HEK293 (cell line): Measurements from ENCODE around the gene PLEKHF1.

Experiments
- BCL11A ChIP-seq: fragments of 450-650 bp; formaldehyde crosslinking; IDR thresholded peaks from 2 replicates; pipeline ENCODE4 v1.5.1; 2016; ENCODE audit warnings: low read depth, missing biosample characterization, missing genetic modification characterization
- BCL11B ChIP-seq: fragments of 450-650 bp; formaldehyde crosslinking; IDR thresholded peaks from 2 replicates; pipeline ENCODE4 v1.5.1; 2016; ENCODE audit warnings: low read depth, missing biosample characterization, missing genetic modification characterization
- ELK4 ChIP-seq: IDR thresholded peaks from 2 replicates; pipeline ENCODE4 v1.6.1; 2011; ENCODE audit warnings: mild to moderate bottlenecking, low read depth, low read length, borderline replicate concordance
- GFI1B ChIP-seq: fragments of 450-650 bp; formaldehyde crosslinking; IDR thresholded peaks from 2 replicates; pipeline ENCODE4 v1.5.1; 2016; ENCODE audit warnings: missing biosample characterization, missing genetic modification characterization
- REPIN1 ChIP-seq: fragments of 450-650 bp; formaldehyde crosslinking; IDR thresholded peaks from 2 replicates; pipeline ENCODE4 v1.5.1; 2017; ENCODE audit warnings: missing biosample characterization, missing genetic modification characterization, low read depth
- TCF7L2 ChIP-seq: IDR thresholded peaks from 2 replicates; pipeline ENCODE4 v1.6.1; 2011; ENCODE audit warnings: low read depth, mild to moderate bottlenecking, inconsistent platforms, low read length, moderate library complexity, borderline replicate concordance
- TSHZ1 ChIP-seq: fragments of 450-650 bp; formaldehyde crosslinking; IDR thresholded peaks from 2 replicates; pipeline ENCODE4 v1.5.1; 2016; ENCODE audit warnings: missing biosample characterization, missing genetic modification characterization, borderline replicate concordance
- ZBTB1 ChIP-seq: fragments of 450-650 bp; formaldehyde crosslinking; IDR thresholded peaks from 2 replicates; pipeline ENCODE4 v1.5.1; 2016; ENCODE audit warnings: missing biosample characterization, missing genetic modification characterization
- ZBTB7A ChIP-seq: fragments of 450-650 bp; formaldehyde crosslinking; IDR thresholded peaks from 2 replicates; pipeline ENCODE4 v1.5.1; 2016; ENCODE audit warnings: low read depth, missing biosample characterization, missing genetic modification characterization
- ZEB2 ChIP-seq: fragments of 450-650 bp; formaldehyde crosslinking; IDR thresholded peaks from 2 replicates; pipeline ENCODE4 v1.5.1; 2016; ENCODE audit warnings: missing biosample characterization, missing genetic modification characterization
- ZNF133 ChIP-seq: fragments of 450-650 bp; formaldehyde crosslinking; IDR thresholded peaks from 2 replicates; pipeline ENCODE4 v1.5.1; 2016; ENCODE audit warnings: missing biosample characterization, missing genetic modification characterization
- ZNF140 ChIP-seq: fragments of 450-650 bp; formaldehyde crosslinking; IDR thresholded peaks from 2 replicates; pipeline ENCODE4 v1.5.1; 2016; ENCODE audit warnings: missing biosample characterization, missing genetic modification characterization
- ZNF157 ChIP-seq: fragments of 450-650 bp; formaldehyde crosslinking; IDR thresholded peaks from 2 replicates; pipeline ENCODE4 v1.5.1; 2016; ENCODE audit warnings: missing biosample characterization, missing genetic modification characterization
- ZNF2 ChIP-seq: fragments of 450-650 bp; formaldehyde crosslinking; IDR thresholded peaks from 2 replicates; pipeline ENCODE4 v1.5.1; 2016; ENCODE audit warnings: missing biosample characterization, missing genetic modification characterization
- ZNF211 ChIP-seq: fragments of 450-650 bp; formaldehyde crosslinking; IDR thresholded peaks from 2 replicates; pipeline ENCODE4 v1.5.1; 2016; ENCODE audit warnings: low read depth, missing biosample characterization, missing genetic modification characterization
- ZNF335 ChIP-seq: fragments of 450-650 bp; formaldehyde crosslinking; conservative IDR thresholded peaks from 2 replicates; pipeline ENCODE4 v1.5.1; 2016; ENCODE audit warnings: missing biosample characterization, missing genetic modification characterization
- ZNF341 ChIP-seq: fragments of 450-650 bp; formaldehyde crosslinking; IDR thresholded peaks from 2 replicates; pipeline ENCODE4; 2016; ENCODE audit warnings: low read depth, missing biosample characterization, missing genetic modification characterization
- ZNF423 ChIP-seq: fragments of 450-650 bp; formaldehyde crosslinking; IDR thresholded peaks from 2 replicates; pipeline ENCODE4 v1.5.1; 2016; ENCODE audit warnings: missing biosample characterization, missing genetic modification characterization
- ZNF510 ChIP-seq: fragments of 450-650 bp; formaldehyde crosslinking; IDR thresholded peaks from 2 replicates; pipeline ENCODE4 v1.5.1; 2018; ENCODE audit warnings: mild to moderate bottlenecking, missing genetic modification characterization, missing biosample characterization; ENCODE audit not compliant: insufficient replicate concordance
- ZNF623 ChIP-seq: fragments of 450-650 bp; formaldehyde crosslinking; IDR thresholded peaks from 2 replicates; pipeline ENCODE4 v1.5.1; 2016; ENCODE audit warnings: missing biosample characterization, missing genetic modification characterization
- ZNF626 ChIP-seq: fragments of 450-650 bp; sonication (Bioruptor Pico); formaldehyde crosslinking; IDR thresholded peaks from 2 replicates; pipeline ENCODE4 v1.5.1; 2018; ENCODE audit warnings: missing biosample characterization, missing genetic modification characterization, inconsistent platforms
- ZNF658 ChIP-seq: fragments of 450-650 bp; formaldehyde crosslinking; IDR thresholded peaks from 2 replicates; pipeline ENCODE4; 2016; ENCODE audit warnings: missing biosample characterization, missing genetic modification characterization
- ZNF664 ChIP-seq: fragments of 450-650 bp; formaldehyde crosslinking; IDR thresholded peaks from 2 replicates; pipeline ENCODE4 v1.5.1; 2016; ENCODE audit warnings: missing biosample characterization, missing genetic modification characterization
- ZNF692 ChIP-seq: fragments of 450-650 bp; formaldehyde crosslinking; IDR thresholded peaks from 2 replicates; pipeline ENCODE4 v1.5.1; 2016; ENCODE audit warnings: missing biosample characterization, missing genetic modification characterization
- ZSCAN5A ChIP-seq: fragments of 450-650 bp; formaldehyde crosslinking; IDR thresholded peaks from 2 replicates; pipeline ENCODE4 v1.5.1; 2016; ENCODE audit warnings: missing biosample characterization, missing genetic modification characterization
- TF ChIP-seq, protein P1 (sequence below): fragments of 450-650 bp; formaldehyde crosslinking; IDR thresholded peaks from 2 replicates; pipeline ENCODE4 v1.5.1; 2016; ENCODE audit warnings: missing biosample characterization, missing genetic modification characterization, borderline replicate concordance
- TF ChIP-seq, protein P2 (sequence below): fragments of 450-650 bp; formaldehyde crosslinking; IDR thresholded peaks from 2 replicates; pipeline ENCODE4 v1.5.1; 2016; ENCODE audit warnings: missing biosample characterization, missing genetic modification characterization

PLEKHF1 gene

GRCh38 chr19:29687897-29688728 lies 22.9 kb downstream of the PLEKHF1 start (continued):
- TF ChIP-seq, protein P1, sequence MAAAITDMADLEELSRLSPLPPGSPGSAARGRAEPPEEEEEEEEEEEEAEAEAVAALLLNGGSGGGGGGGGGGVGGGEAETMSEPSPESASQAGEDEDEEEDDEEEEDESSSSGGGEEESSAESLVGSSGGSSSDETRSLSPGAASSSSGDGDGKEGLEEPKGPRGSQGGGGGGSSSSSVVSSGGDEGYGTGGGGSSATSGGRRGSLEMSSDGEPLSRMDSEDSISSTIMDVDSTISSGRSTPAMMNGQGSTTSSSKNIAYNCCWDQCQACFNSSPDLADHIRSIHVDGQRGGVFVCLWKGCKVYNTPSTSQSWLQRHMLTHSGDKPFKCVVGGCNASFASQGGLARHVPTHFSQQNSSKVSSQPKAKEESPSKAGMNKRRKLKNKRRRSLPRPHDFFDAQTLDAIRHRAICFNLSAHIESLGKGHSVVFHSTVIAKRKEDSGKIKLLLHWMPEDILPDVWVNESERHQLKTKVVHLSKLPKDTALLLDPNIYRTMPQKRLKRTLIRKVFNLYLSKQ, result no peak
- no peak for TF ChIP-seq ZNF133 (tag by site-specific recombination)
- no peak; the same call in 1 of the 2 replicates for TF ChIP-seq ZNF664 (tag by site-specific recombination)
- no peak for TF ChIP-seq TSHZ1
- no peak for TF ChIP-seq ZNF626 (tag by site-specific recombination)
- TF ChIP-seq ZNF658 (tag by site-specific recombination), result no peak
- TF ChIP-seq GFI1B (tag by site-specific recombination), result no peak
- no peak for TF ChIP-seq ZBTB7A
- no peak for TF ChIP-seq ELK4
- TF ChIP-seq, protein P2, sequence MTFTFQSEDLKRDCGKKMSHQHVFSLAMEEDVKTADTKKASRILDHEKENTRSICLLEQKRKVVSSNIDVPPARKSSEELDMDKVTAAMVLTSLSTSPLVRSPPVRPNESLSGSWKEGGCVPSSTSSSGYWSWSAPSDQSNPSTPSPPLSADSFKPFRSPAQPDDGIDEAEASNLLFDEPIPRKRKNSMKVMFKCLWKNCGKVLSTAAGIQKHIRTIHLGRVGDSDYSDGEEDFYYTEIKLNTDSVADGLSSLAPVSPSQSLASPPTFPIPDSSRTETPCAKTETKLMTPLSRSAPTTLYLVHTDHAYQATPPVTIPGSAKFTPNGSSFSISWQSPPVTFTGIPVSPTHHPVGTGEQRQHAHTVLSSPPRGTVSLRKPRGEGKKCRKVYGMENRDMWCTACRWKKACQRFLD, result no peak
- TF ChIP-seq BCL11B (tag by site-specific recombination), result no peak
- TF ChIP-seq BCL11A (tag by site-specific recombination), result no peak
- no peak; the same call in 1 of the 2 replicates for TF ChIP-seq ZNF157 (tag by site-specific recombination)
- no peak for TF ChIP-seq REPIN1 (tag by site-specific recombination)
- peak; percentile 94; the same call in 1 of the 2 replicates for TF ChIP-seq ZNF140 (tag by site-specific recombination)
- no peak for TF ChIP-seq ZNF510 (tag by site-specific recombination)
- TF ChIP-seq ZEB2 (tag by site-specific recombination), result no peak; the same call in 1 of the 2 replicates
- no peak for TF ChIP-seq ZSCAN5A (tag by site-specific recombination)
- no peak for TF ChIP-seq ZNF623 (tag by site-specific recombination)
- TF ChIP-seq ZBTB1 (tag by site-specific recombination), result no peak
- TF ChIP-seq ZNF692 (tag by site-specific recombination), result no peak; the same call in 1 of the 2 replicates
- TF ChIP-seq ZNF211 (tag by site-specific recombination), result peak; percentile 56
- no peak for TF ChIP-seq ZNF341 (tag by site-specific recombination)
- no peak for TF ChIP-seq TCF7L2
- TF ChIP-seq ZNF423 (tag by site-specific recombination), result no peak
- no peak for TF ChIP-seq ZNF2 (tag by site-specific recombination)
- no peak for TF ChIP-seq ZNF335 (tag by site-specific recombination)
